DMS153 treated with DMSO at 0.1 percent for 48 hours (cell line): ENCODE measurements around the gene FAM171A1.
"Not testable (repeated sequence)": the region's sequence is repeated elsewhere in the genome, so short reads cannot be mapped to it uniquely, and the experiment has no call there.

Source experiments
- DNase-seq: peaks from one replicate; lab custom pipeline; 2025; ENCODE audit not compliant: unreplicated experiment; lab: John Stamatoyannopoulos, UW

Gene FAM171A1

DNA sequence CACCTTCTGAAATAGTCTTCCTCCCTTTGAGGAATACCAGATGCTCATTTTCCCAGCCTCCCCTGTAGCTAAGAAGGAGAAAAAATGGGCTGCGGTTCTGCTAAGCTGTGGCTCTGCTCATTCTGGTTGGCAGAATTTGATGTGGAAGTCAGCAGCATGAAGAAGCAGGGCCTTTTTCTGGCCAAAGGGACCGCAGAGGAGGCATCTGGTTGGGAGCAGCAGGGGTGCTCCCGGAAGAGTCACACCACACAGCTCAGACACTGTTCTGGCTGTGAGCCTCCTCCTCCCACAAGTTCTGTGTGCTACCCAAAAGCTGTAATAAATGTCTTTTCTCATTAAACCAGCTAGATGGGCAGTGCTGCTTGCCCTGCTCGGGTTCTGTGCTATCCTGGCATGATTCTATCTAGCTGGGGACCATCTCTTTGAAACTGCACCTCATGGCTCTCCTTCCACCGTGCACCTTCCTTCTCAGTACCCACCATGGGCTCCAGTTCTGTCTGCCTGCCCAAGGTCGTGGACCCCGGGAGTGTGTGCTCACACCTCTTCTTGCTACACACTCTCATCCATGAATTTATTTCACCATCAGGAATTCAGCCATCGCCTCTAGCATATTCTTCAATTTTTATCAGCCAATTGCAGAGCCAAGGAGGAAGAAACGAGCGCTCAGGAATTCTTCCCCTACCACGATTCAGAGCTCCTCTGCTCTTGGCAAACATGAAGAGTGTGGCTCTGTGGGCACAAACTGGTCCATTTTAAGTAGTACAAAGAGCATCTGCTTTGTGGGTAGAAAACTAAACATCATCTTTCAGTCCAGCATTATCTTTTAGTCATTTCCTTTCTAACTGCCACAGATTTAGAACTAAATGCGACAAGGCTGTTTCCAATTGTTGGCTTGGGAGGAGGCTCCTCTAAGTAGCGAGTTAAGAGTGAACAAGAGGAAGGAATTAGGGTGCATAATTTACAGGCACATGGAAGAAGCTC lies 76.9 kb downstream of the FAM171A1 start:
- DNase-seq: no peak

GRCh38 chr10:15290671-15291070 lies 80.4 kb downstream of the FAM171A1 start:
- DNase-seq: no peak

DNA sequence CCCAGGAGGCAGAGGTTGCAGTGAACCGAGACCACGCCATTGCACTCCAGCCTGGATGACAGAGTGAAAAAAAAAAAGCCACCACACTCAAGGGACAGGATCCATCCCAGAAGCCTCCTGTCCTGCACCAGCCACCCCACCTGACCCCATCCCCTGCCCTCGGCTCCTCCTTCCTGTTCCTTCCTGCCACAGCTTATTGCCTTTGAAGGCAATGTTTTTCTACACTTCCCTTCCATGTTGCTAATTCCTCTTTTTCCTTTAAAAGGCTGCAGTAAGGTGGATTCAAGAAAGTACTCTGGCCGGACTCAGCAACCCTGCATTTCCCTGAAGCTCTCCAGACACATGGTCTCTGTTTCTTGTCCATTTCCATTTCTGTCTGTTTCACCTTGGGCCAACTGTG lies 80.9 kb downstream of the FAM171A1 start:
- no peak for DNase-seq

DNA sequence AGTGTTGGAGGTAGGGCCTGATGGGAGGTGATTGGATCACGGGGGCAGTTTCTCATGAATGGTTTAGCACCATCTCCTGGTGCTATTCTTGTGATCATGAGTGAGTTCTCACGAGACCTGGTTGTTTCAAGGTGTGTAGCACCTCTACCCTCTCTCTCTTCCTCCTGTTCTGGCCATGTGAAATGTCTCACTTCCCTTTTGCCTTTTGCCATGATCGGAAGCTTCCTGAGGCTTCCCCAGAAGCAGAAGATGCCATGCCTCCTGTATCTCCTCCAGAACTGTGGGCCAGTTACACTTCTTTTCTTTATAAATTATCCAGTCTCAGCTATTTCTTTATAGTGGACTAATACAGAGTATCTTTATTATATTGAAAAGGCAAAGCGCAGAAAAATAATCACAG lies 90.1 kb downstream of the FAM171A1 start:
- DNase-seq: no peak

- no peak for DNase-seq
These were observed 90.6 kb downstream of the FAM171A1 start for GRCh38 chr10:15280462-15280861.

DNA sequence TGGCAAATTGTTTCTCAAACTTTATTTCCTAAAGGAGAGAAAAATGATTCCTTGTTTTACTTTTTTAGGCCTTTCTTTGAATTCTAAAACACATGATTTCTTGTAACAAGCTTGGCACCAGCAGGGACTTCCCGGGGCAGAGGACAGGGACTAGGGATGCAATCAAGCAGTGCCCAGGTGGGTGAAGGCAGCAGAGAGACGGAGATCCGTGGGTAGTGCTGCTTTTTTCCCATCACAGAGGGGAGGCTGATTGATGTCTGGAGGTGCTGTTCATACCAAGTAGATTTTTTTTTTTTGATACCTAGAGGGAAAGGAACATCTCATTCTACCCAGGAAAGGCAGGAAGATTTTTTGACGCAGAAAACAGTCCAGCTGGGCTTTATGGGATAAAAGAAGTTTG lies 91.9 kb downstream of the FAM171A1 start:
- no peak for DNase-seq

DNA sequence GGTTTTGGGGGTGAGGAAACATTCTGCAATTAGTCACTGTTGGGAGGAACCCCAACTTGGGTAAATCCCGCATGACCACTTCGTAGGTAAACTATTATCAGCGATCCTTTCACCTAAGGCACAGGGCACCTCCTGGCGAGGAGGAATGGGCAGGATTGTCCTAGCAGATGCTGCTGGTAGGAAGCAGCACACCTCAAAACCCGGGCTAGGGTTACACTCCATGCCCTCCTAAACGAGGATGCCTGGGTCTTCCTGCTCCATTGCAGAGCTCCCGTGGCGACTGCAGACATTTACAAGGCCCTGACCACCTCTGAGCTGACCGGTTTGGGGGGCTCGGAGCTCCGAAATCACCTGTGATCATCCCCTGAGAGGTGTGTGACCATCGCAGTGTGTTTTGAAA lies 92.3 kb downstream of the FAM171A1 start:
- no peak for DNase-seq

- DNase-seq: not testable (repeated sequence)
These were observed 95.0 kb downstream of the FAM171A1 start for GRCh38 chr10:15276039-15276438.

GRCh38 chr10:15269838-15270237 lies 101.3 kb downstream of the FAM171A1 start:
- not testable (repeated sequence) for DNase-seq

- no peak for DNase-seq
These were observed 103.6 kb downstream of the FAM171A1 start for GRCh38 chr10:15267496-15267895.

DNA sequence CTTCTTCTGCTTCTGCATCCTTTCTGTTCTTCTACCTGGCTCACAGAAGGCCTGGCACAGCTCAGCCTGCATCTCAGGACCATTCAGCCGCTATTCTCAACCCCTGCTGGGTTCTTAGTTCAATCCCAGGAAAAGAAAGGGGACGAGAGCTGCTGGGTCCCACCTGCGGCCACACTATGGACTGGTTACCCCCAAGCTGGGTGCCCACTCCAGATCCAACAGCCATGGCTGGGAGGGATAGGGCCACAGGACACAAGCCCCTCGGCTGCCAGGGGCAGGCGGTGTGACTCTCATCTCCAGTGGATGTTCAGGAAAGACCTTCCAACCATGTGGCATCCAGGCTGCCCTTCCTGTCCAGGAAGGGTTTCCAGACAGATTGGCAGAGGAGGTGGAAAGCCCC lies 105.0 kb downstream of the FAM171A1 start:
- DNase-seq: no peak

GRCh38 chr10:15265558-15265957 lies 105.5 kb downstream of the FAM171A1 start:
- no peak for DNase-seq

GRCh38 chr10:15265056-15265455 lies 106.0 kb downstream of the FAM171A1 start:
- no peak for DNase-seq

DNA sequence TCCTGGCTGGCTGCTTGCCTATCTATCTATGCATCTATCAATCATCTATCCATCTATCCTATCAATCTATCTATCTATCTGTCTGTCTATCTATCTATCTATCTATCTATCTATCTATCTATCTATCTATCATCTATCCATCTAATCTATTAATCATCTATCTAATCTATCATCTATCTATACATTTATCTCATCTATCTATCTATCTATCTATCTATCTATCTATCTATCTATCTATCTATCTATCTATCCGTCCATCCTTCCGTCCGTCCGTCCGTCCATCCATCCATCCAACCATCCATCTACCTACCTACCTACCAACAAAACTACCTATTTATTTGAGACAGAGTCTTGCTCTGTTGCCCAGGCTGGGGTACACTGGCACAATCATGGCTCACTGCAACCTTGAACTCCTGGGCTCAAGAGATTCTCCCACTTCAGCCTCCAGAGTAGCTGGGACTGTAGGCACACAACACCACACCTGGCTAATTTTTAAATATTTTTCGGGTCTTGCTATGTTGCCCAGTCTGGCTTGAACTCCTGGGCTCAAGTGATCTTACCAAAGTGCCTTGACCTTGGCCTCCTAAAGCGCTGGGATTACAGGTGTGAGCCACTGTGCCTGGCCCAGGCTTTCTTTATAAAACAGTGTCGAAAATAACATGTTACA lies 107.3 kb downstream of the FAM171A1 start:
- DNase-seq: no peak

DNA sequence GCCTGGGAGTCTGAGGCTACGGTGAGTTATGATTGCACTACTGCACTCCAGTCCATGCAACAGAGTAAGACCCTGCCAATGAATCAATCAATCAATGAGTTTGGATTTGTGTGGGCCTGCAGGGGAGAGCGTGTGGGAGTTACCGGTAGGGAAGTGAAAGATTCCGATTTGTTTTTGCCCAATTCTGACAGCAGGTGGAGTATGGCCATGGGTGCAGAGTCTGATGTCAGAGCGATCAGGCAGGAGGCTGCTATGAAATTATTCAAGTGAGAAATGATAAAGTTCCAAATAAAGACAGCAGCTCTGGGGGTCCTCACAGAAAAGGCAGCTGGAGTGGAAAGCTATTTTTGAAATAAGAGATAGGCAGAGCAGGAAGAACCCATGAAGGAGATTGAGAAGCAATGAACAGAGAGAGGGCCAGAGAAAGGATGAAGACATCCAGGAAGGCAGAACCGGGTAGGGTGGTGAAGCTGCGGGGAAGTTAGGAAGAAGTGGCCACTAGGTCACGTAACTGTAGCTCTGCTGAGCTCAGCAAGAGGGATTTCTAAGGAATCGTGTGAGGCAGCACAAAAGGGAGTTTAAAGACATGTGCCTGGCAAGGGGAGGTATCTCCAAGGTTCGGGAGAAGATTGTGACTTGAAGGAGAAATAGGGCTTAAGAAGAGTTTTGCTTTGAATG lies 108.9 kb downstream of the FAM171A1 start:
- no peak for DNase-seq

DNA sequence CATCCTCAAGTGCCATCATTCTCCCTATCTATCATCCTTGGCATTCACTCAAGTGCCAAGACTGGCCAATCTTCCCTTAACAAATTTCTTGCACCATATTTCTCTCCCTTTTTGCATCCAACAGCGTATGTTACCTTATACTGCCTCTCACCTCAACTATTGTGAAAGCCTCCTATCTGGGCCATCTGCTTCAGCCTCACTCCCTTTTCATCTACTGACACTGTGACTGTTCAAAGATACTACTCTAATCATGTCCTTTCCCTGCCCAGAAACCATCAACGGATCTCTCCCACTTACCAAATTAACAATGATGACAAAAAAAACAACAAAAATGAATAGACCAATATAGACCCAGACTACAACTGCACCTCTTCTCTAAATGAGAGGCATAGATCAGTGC lies 112.0 kb downstream of the FAM171A1 start:
- no peak for DNase-seq

DNA sequence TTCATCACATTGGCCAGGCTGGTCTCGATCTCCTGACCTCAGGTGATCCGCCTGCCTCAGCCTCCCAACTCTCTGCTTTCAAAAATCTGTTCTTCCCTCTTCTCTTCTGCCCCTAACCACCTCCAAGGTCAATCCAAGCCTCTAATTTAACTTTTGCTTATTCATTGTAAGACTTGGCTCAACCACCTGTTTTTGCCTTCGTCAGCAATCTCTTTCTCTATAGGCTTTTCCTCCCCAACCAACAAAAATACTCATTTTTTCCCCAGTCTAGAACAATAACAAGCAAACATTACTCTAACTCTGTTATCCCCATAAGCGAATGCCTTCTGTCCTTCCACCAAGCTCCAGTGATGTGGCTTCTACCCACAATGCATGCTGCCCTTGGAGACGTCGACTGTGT lies 112.8 kb downstream of the FAM171A1 start:
- DNase-seq: no peak

DNA sequence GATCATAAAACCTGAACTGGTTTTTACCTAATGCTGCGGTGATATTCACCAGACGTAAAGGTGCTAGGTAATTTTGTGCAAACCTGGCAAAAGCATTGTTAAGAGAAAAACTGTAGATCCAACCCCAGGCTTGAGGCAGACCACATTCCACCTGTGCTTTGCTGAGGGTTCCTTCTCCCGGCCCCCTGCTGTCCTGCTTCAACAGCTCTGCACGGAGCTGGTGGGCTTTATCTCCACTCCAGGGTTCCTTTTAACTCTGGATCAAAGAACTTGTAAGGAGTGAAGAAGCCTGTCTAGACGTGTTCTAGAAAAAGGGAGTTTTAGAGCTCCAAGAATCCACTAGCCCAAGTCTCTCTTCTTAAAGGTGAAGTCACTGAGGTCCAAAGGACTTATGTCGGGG lies 115.1 kb downstream of the FAM171A1 start:
- no peak for DNase-seq

GRCh38 chr10:15254808-15255648 lies 116.1 kb downstream of the FAM171A1 start:
- DNase-seq: peak; percentile 9

DNA sequence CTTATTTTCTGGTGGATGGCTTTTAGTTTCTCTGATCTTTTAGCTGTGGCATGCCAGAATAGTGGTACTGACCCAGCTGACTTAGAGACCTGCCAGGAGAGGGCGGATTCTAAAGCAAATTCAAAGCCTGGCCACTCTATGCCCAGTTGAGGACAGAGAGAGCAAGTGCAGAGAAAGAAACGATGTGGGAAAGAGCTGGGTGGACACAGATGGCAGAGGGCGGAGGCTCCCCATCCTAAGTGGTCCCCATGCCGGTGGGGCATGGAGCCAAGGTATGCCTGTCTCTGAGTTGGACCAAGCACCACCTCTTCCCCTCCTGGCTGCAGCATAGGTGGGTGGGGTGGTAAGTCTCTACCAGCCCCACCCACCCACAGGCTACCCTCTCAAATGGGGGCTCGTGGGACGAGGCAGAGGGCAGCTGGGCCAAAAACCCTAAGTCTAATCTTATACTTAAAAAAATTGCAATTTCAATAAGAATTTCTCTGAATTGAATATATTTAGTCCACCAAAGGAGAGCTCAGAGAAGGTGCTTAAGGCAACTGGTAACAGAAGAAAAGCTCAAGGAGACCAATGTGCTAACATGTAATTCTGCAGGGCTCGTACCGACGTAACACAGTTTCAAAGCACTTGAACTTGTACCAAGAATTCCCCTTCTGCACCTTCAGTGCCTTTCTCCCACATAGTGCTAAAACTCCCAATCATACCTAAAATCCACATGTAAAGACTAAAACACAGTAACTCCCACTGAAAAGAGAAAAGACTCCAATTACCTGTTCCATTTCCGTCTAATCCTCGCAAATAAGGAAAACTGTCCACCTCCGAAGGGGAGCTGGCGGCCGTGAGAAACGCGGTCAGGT lies 116.9 kb downstream of the FAM171A1 start:
- no peak for DNase-seq
